Measurements from ENCODE around the gene DPYD.
"Not testable (repeated sequence)": the region's sequence is repeated elsewhere in the genome, so short reads cannot be mapped to it uniquely, and the experiment has no call there.

DNA sequence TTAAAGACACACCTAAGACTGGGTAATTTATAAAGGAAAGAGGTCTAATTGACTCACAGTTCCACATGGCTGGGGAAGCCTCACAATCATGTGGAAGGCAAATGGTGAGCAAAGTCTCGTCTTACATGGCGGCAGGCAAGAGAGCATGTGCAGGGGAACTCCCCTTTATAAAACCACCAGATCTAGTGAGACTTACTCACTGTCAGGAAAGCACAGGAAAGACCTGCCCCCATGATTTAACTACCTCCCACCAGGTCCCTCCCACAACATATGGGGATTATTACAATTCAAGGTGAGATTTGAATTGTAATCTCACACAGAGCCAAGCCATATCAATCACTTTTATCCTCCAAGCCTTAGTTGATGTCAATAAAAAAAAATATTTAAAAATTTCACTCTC, 689.5 kb downstream of the DPYD start:
- TF ChIP-seq POLR2A (IDR thresholded peaks at IDR 0.05): not testable (repeated sequence)
- TF ChIP-seq, protein P1, sequence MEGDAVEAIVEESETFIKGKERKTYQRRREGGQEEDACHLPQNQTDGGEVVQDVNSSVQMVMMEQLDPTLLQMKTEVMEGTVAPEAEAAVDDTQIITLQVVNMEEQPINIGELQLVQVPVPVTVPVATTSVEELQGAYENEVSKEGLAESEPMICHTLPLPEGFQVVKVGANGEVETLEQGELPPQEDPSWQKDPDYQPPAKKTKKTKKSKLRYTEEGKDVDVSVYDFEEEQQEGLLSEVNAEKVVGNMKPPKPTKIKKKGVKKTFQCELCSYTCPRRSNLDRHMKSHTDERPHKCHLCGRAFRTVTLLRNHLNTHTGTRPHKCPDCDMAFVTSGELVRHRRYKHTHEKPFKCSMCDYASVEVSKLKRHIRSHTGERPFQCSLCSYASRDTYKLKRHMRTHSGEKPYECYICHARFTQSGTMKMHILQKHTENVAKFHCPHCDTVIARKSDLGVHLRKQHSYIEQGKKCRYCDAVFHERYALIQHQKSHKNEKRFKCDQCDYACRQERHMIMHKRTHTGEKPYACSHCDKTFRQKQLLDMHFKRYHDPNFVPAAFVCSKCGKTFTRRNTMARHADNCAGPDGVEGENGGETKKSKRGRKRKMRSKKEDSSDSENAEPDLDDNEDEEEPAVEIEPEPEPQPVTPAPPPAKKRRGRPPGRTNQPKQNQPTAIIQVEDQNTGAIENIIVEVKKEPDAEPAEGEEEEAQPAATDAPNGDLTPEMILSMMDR (IDR thresholded peaks at IDR 0.05): not testable (repeated sequence)
